ENCODE measurements around the gene IL21.
A peak's percentile ranks its signal among the peaks of the same experiment; 100 is the strongest.

The IL21 gene

DNA sequence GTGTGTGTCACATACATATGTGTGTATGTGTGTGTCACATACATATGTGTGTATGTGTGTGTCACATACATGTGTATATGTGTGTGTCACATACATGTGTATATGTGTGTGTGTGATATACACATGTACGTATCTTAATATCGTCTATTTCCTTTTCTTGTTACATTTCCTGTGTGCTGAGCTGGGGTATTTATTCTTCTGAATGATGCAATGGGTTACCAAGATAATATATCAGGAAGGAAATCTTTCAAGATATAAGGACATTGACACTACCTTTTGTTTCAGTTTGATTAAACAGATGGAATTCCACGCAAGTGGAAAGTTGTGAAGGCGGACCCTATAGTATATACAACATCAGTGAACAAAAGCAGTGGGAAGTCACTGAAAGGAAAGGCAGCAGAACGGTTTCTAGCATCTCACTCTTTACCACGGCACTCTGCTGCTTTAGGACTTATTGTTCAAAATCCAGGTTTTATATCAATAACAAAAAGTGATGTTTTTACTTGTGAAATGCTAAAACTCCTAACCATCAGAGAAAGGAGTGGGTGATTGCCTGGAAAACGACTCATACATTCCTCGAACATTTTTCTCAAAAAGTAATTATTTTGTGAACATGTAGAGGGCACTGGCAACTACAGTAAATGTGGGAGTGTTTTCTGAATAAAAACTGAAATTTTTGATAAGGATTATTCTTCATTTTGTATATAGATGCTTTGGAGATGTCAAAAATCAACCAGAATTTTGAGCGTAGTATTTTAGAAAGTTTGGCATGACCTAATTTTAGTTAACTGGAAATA lies 43.1 kb upstream of the IL21 start:
- TF ChIP-seq, protein P1, sequence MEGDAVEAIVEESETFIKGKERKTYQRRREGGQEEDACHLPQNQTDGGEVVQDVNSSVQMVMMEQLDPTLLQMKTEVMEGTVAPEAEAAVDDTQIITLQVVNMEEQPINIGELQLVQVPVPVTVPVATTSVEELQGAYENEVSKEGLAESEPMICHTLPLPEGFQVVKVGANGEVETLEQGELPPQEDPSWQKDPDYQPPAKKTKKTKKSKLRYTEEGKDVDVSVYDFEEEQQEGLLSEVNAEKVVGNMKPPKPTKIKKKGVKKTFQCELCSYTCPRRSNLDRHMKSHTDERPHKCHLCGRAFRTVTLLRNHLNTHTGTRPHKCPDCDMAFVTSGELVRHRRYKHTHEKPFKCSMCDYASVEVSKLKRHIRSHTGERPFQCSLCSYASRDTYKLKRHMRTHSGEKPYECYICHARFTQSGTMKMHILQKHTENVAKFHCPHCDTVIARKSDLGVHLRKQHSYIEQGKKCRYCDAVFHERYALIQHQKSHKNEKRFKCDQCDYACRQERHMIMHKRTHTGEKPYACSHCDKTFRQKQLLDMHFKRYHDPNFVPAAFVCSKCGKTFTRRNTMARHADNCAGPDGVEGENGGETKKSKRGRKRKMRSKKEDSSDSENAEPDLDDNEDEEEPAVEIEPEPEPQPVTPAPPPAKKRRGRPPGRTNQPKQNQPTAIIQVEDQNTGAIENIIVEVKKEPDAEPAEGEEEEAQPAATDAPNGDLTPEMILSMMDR (IDR thresholded peaks at IDR 0.05; ENCODE audit: insufficient read depth, low read length, poor library complexity, severe bottlenecking) = no peak
- no peak for DNase-seq (ENCODE audit: extremely low read depth, insufficient read length)
- Histone ChIP-seq H3K36me3 (ENCODE audit: control insufficient read depth, insufficient read depth, low read length) (no peaks in the 10 kb centered on the region), H3K4me3 (replicated peaks; ENCODE audit: low read depth, low read length) (no peak overlapping the region), H3K27me3 (replicated peaks; ENCODE audit: control insufficient read depth, insufficient read depth, low read length) (no peaks in the 10 kb centered on the region)

DNA sequence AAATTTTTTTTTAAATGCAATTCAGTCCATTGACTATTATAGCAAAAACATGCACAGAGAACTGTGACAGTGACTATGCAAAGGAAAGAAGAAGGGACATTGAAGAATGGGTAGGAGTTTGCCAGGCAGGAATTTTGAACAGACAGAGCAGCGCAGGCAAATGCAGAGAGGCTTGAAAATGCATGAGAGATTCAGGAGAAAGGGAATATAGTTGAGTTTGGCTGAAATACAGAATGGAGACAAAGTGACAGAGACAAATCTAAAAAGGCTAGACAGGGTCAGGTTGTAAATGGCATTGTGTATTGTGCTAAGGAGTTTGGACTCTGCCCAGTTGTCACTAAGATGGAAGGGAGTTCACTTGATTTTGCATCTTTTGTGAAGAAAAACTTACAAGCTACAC lies 42.4 kb upstream of the IL21 start:
- H3K27me3 ChIP-seq (replicated peaks; ENCODE audit: control insufficient read depth, insufficient read depth, low read length) = no peaks in the 10 kb centered on the region
- H3K4me3 ChIP-seq (replicated peaks; ENCODE audit: low read depth, low read length) = no peak overlapping the region
- no peaks in the 10 kb centered on the region for H3K36me3 ChIP-seq (ENCODE audit: control insufficient read depth, insufficient read depth, low read length)
- TF ChIP-seq, protein P1 (IDR thresholded peaks at IDR 0.05; ENCODE audit: insufficient read depth, low read length, poor library complexity, severe bottlenecking) = no peak
- DNase-seq (ENCODE audit: extremely low read depth, insufficient read length) = no peak

DNA sequence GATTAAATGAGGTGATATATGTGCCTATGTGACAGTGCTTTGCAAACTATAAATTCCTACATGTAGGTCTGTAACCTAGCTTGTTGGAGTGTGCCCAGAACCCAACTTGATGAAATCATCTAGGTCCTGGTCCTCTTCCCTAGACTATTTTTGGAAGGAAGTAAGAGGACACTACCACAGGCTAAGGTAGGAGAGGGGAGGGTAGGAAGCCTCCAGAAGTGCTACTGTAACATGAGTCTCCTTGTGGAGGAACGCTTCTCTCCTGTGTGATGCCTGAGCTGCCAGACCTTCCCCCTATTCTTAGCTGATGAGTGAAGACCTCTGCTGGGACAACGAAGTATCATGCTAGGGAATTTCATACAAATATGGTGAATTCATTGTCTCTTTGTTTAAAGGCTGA lies 41.8 kb upstream of the IL21 start:
- H3K36me3 ChIP-seq (ENCODE audit: control insufficient read depth, insufficient read depth, low read length) = no peaks in the 10 kb centered on the region
- no peak for DNase-seq (ENCODE audit: extremely low read depth, insufficient read length)
- TF ChIP-seq, protein P1 (IDR thresholded peaks at IDR 0.05; ENCODE audit: insufficient read depth, low read length, poor library complexity, severe bottlenecking) = no peak
- no peak overlapping the region for H3K4me3 ChIP-seq (replicated peaks; ENCODE audit: low read depth, low read length)
- H3K27me3 ChIP-seq (replicated peaks; ENCODE audit: control insufficient read depth, insufficient read depth, low read length) = no peaks in the 10 kb centered on the region

DNA sequence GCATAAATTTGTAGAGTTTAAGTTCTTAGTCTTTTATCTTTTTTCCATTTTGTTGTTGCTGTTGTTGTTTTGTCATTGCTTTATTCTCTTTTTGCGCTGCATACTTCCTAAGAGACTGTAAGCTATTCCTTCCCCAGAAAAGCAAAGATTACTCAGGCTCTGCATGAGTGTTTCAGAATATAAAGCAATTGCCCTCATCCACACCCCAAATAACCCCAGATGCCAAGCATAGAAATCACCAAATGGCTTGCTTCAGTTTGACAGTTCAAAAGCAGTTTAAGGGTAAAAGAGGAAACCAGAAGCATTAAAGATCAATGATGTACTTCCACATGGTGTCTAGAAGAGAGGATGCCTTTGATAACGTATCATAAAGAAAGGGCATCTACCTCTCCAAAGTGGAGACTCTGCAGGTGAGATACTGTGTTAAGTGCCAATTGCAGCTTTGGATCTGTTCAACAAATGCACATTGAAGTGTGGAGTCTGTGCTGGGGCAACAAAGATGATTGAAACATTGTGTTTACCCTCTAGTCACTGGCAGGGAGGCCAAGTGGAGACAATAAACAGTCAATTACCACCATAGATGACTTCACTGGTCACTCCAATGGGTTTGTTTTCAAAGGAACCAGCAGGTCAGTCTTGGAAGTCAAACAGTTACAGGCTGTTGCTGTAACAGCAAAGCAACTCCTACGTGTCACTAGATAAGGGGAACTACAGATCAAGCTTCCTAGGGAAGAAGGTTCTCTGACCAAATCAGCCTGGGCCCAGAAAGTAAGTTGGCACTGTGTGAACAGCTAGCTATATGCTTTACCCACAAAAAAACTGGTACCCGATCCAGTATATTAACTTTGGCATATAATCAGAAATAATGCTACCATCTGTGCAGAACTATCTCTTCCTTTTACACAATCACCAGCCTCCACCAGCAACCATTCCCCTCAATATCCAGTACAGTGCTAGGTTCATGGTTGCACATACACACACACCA lies 40.6 kb upstream of the IL21 start:
- TF ChIP-seq, protein P1 (IDR thresholded peaks at IDR 0.05; ENCODE audit: insufficient read depth, low read length, poor library complexity, severe bottlenecking) = no peak
- Histone ChIP-seq H3K27me3 (replicated peaks; ENCODE audit: control insufficient read depth, insufficient read depth, low read length) (no peaks in the 10 kb centered on the region), H3K4me3 (replicated peaks; ENCODE audit: low read depth, low read length) (no peak overlapping the region), H3K36me3 (ENCODE audit: control insufficient read depth, insufficient read depth, low read length) (no peaks in the 10 kb centered on the region)
- DNase-seq (ENCODE audit: extremely low read depth, insufficient read length) = no peak

DNA sequence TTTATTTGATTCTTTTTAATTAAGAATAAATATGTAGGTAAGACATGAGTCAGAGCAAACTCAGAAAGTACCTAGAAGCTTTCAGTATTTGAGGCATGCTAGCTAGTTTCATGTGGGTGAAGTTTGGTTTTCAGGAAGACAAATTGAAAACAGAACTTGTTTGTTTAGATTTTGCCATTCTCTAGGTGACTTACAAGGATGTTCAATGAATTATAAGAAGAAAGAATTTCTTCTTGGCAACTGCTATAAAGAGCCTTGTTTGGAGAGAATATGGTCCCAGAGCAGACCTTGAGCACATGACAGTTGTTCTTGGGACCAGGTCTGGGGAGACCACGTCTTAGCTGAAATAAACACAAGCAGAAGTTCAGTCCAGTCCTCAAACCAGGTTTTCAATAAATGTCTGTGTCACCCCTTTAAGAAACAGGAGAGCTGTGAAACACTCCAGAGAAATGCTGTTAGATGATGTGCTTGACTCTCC lies 38.0 kb upstream of the IL21 start:
- DNase-seq (ENCODE audit: extremely low read depth, insufficient read length) = peak; percentile 48
- no peaks in the 10 kb centered on the region for H3K36me3 ChIP-seq (ENCODE audit: control insufficient read depth, insufficient read depth, low read length)
- no peak overlapping the region for H3K4me3 ChIP-seq (replicated peaks; ENCODE audit: low read depth, low read length)

More for the DNA sequence above, 38.0 kb upstream of the IL21 start:
- TF ChIP-seq, protein P1 (IDR thresholded peaks at IDR 0.05; ENCODE audit: insufficient read depth, low read length, poor library complexity, severe bottlenecking) = no peak
- no peaks in the 10 kb centered on the region for H3K27me3 ChIP-seq (replicated peaks; ENCODE audit: control insufficient read depth, insufficient read depth, low read length)

Measured in GM06990 (cell line).